Testis (tissue), 2 donors: ENCODE results near the gene POFUT1.

ENCODE experiments used
- POLR2A ChIP-seq: fragments of 450-650 bp; IDR thresholded peaks from one replicate; pipeline ENCODE4 v1.6.1; 2017; ENCODE audit warnings: antibody characterized with exemption, mild to moderate bottlenecking, moderate library complexity
- TF ChIP-seq, protein P1 (sequence below), 3 experiments: fragments of 450-650 bp in 2 of 3; fragments of 200-600 bp in 1 of 3; sonication (generic) in 1 of 3; IDR thresholded peaks; one replicate each; pipeline ENCODE4 v1.5.1; 2016 to 2019; ENCODE audit warnings: antibody characterized with exemption in 3 of 3, mild to moderate bottlenecking in 2 of 3, moderate library complexity in 1 of 3

- TF ChIP-seq, protein P1, sequence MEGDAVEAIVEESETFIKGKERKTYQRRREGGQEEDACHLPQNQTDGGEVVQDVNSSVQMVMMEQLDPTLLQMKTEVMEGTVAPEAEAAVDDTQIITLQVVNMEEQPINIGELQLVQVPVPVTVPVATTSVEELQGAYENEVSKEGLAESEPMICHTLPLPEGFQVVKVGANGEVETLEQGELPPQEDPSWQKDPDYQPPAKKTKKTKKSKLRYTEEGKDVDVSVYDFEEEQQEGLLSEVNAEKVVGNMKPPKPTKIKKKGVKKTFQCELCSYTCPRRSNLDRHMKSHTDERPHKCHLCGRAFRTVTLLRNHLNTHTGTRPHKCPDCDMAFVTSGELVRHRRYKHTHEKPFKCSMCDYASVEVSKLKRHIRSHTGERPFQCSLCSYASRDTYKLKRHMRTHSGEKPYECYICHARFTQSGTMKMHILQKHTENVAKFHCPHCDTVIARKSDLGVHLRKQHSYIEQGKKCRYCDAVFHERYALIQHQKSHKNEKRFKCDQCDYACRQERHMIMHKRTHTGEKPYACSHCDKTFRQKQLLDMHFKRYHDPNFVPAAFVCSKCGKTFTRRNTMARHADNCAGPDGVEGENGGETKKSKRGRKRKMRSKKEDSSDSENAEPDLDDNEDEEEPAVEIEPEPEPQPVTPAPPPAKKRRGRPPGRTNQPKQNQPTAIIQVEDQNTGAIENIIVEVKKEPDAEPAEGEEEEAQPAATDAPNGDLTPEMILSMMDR (IDR thresholded peaks at IDR 0.05) = no peak
- TF ChIP-seq POLR2A = no peak
Measured at GRCh38 chr20:32201977-32202363, 5.7 kb upstream of the POFUT1 start.
